Ecto neural progenitor cell (in vitro differentiated cells): Measurements from ENCODE around the gene RTEL1.

Experiments
- DNase-seq: peaks from one replicate; pipeline ENCODE4 v3.0.0-alpha.2; 2018; ENCODE audit warnings: low spot score

RTEL1 gene

GRCh38 chr20:63740627-63741353 lies 82.7 kb downstream of the RTEL1 start:
- DNase-seq: peak; percentile 87

- DNase-seq: no peak
These were observed 83.2 kb downstream of the RTEL1 start for GRCh38 chr20:63741354-63741675.

GRCh38 chr20:63741676-63742380 lies 83.7 kb downstream of the RTEL1 start:
- no peak for DNase-seq

GRCh38 chr20:63742381-63743024 lies 84.4 kb downstream of the RTEL1 start:
- no peak for DNase-seq

GRCh38 chr20:63743210-63743970 lies 85.3 kb downstream of the RTEL1 start:
- no peak for DNase-seq

GRCh38 chr20:63744158-63744557 lies 86.0 kb downstream of the RTEL1 start:
- DNase-seq: no peak

GRCh38 chr20:63744574-63745423 lies 86.7 kb downstream of the RTEL1 start:
- DNase-seq: no peak

- DNase-seq: no peak
These were observed 87.3 kb downstream of the RTEL1 start for GRCh38 chr20:63745424-63745805.
